Effector memory CD4-positive, alpha-beta T cell (primary cell): ENCODE results near the gene FAM181A.
A peak's percentile ranks its signal among the peaks of the same experiment; 100 is the strongest.

Experiments used
- DNase-seq, 3 donors: peaks; one replicate each; pipeline ENCODE4 v3.0.0-alpha.2; 2020
- H3K27ac ChIP-seq: 2 replicates; pipeline ENCODE4 v1.7.0; 2013; ENCODE audit warnings: mild to moderate bottlenecking, low read length, moderate library complexity; ENCODE audit not compliant: insufficient read depth, poor library complexity, severe bottlenecking
- H3K27me3 ChIP-seq: replicated peaks from 2 replicates; pipeline ENCODE4 v1.7.0; 2013; ENCODE audit warnings: mild to moderate bottlenecking, low read length; ENCODE audit not compliant: insufficient read depth, control insufficient read depth, poor library complexity, severe bottlenecking
- H3K36me3 ChIP-seq: 2 replicates; pipeline ENCODE4 v1.7.0; 2013; ENCODE audit warnings: mild to moderate bottlenecking, low read length, moderate library complexity; ENCODE audit not compliant: control insufficient read depth, insufficient read depth
- H3K4me1 ChIP-seq: 2 replicates; pipeline ENCODE4 v1.7.0; 2013; ENCODE audit warnings: low read length, mild to moderate bottlenecking; ENCODE audit not compliant: control insufficient read depth, insufficient read depth, poor library complexity, severe bottlenecking
- H3K4me3 ChIP-seq: 2 replicates; pipeline ENCODE4 v1.7.0; 2013; ENCODE audit warnings: low read length, low read depth, mild to moderate bottlenecking; ENCODE audit not compliant: insufficient read depth, poor library complexity, severe bottlenecking
- H3K9me3 ChIP-seq: 2 replicates; pipeline ENCODE4 v1.7.0; 2013; ENCODE audit warnings: mild to moderate bottlenecking, low read length, moderate library complexity; ENCODE audit not compliant: control insufficient read depth

Gene FAM181A

DNA sequence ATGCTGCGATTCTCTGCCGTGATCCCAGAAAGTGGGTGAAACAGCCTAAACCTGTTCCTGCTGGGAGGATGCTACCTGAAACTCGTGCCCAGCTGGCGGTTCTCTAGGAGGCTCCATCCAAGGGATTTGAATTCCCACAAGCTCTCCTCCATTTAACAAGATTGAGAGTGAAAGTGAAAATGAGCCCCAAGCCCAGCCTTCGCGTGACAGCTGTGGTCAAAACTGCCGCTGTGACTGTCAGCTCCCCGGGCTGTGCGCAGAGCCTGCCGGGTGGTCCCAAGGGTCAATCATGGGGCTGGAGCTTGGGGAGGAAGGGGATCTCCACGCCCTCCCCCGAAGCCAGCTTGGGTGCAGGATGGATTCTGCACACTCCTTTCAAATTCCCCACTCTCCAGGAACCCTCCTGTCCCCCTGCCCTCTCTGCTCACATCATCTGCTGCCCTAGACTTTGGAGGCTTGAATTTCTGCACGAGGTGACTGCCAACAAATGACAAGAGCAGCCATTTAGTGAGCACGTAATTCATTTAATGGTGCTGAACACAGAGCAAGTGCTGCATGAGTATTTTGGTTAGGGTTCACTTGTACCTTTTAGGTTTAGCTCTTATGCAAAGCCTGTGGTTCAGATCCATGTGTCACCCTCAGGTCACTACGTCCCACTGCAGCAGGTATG is 44.0 kb downstream of the FAM181A start:
- Histone ChIP-seq H3K27me3 (no peaks in the 10 kb centered on the region), H3K36me3 (no peaks in the 10 kb centered on the region), H3K4me3 (peak overlapping the region; percentile 54), H3K4me1 (peaks cover 16% of the 10 kb centered on the region), H3K27ac (peak overlapping the region; percentile 59), H3K9me3 (no peaks in the 10 kb centered on the region)
- DNase-seq: no peak

DNA sequence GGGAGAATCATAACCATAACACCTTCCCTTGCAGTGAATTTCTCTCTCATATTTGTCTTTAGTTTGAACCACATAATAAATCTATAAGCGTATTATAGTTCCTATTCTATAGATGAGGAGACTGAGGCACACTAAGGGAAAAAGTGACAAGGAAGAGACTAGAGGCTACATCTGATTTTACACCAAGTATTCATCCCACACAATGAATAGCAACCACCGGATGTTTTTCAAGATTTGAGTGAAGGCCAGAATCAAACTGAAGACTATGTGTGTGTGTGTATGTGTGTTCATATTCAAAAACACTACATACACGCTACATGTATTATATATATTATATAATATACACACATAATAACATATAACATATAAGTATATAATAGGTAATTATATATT is 44.5 kb downstream of the FAM181A start:
- no peaks in the 10 kb centered on the region for H3K36me3 ChIP-seq
- H3K27ac ChIP-seq: no peak overlapping the region
- peak overlapping the region; percentile 54 for H3K4me3 ChIP-seq
- no peaks in the 10 kb centered on the region for H3K27me3 ChIP-seq
- H3K4me1 ChIP-seq: peaks cover 18% of the 10 kb centered on the region
- DNase-seq: no peak
- no peaks in the 10 kb centered on the region for H3K9me3 ChIP-seq

DNA sequence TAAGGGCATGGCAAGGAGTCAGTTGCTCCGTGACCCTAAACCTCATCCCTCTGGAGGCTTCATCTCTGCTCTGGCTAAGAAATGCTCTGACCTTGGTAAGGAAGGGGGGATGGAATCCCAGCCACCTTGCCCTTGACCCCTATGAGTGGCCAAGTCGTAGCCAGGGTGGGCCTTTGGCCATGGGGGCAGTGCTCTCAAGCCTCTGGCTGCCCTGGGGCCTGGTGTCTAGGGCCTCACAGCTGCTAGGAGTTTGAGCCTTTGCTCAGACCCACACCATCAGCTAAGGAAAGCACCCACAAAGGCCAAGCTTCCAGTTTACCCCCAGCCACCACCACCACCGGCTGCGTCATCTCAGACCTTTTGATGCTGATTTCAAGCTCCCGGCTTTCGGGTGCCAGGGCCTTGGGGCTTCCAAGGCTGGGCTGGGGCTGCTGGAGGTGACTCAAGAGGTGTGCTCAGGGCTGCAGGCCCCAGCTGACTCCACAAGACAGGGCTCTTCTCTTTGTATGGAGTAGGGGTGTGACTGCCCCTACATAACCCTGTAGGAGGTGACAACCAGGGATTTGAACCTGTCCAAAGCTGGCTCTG is 45.6 kb downstream of the FAM181A start:
- no peak for DNase-seq
- no peak overlapping the region for H3K4me3 ChIP-seq
- peaks cover 20% of the 10 kb centered on the region for H3K4me1 ChIP-seq
- no peaks in the 10 kb centered on the region for H3K27me3 ChIP-seq
- H3K27ac ChIP-seq: no peak overlapping the region
- H3K9me3 ChIP-seq: no peaks in the 10 kb centered on the region
- no peaks in the 10 kb centered on the region for H3K36me3 ChIP-seq

- Histone ChIP-seq H3K4me3 (no peak overlapping the region), H3K27ac (no peak overlapping the region), H3K9me3 (no peaks in the 10 kb centered on the region), H3K36me3 (no peaks in the 10 kb centered on the region), H3K4me1 (peaks cover 23% of the 10 kb centered on the region), H3K27me3 (no peaks in the 10 kb centered on the region)
- no peak for DNase-seq
Observed at GRCh38 chr14:93973607-93974006, 46.5 kb downstream of the FAM181A start.

- peaks cover 30% of the 10 kb centered on the region for H3K4me1 ChIP-seq
- no peak overlapping the region for H3K27ac ChIP-seq
- H3K9me3 ChIP-seq: no peaks in the 10 kb centered on the region
- H3K36me3 ChIP-seq: no peaks in the 10 kb centered on the region
- no peak overlapping the region for H3K4me3 ChIP-seq
- DNase-seq: no peak
- H3K27me3 ChIP-seq: no peaks in the 10 kb centered on the region
Observed at GRCh38 chr14:93974299-93974698, 47.2 kb downstream of the FAM181A start.

- no peak overlapping the region for H3K4me3 ChIP-seq
- H3K9me3 ChIP-seq: no peaks in the 10 kb centered on the region
- no peak for DNase-seq
- peaks cover 30% of the 10 kb centered on the region for H3K4me1 ChIP-seq
- H3K27ac ChIP-seq: no peak overlapping the region
- no peaks in the 10 kb centered on the region for H3K36me3 ChIP-seq
- no peaks in the 10 kb centered on the region for H3K27me3 ChIP-seq
Observed at GRCh38 chr14:93974833-93975232, 47.7 kb downstream of the FAM181A start.

- Histone ChIP-seq H3K4me1 (peaks cover 21% of the 10 kb centered on the region), H3K27me3 (no peaks in the 10 kb centered on the region), H3K9me3 (no peaks in the 10 kb centered on the region), H3K27ac (no peak overlapping the region), H3K36me3 (no peaks in the 10 kb centered on the region), H3K4me3 (peak overlapping the region; percentile 5)
- DNase-seq: no peak
Observed at GRCh38 chr14:93975791-93976476, 48.8 kb downstream of the FAM181A start.

DNA sequence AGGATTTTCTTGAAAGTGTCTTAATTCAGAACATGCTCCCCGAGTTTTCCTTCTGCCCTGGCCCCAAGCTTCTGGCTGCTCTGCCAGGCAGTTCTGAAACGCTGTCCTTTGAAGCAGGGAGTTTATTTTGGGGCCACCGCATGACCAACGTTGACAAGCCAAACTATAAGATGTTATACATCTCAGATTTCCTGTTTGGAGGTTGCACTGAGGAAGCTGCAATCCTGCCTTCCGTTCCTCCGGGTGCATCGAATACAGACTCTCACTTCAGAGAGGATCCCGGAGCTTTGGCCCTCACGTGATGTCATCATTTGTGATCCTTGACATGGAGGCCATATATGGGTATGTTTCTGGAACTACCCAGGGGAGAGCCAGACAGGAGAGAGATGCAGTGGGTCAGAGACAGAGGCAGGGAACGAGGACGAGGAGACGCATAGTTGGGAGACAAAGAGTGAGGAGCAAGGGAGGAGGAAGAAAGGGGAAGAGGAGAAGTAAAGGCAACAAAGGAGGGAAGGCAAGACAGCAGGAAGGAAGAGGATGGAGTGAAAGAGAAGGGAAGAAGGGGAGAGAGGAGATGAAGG is 49.4 kb downstream of the FAM181A start, which contains the start of gene ASB2:
Gene ASB2 (minus strand): TSS at position 94 of the 581 bp plus-strand sequence. CDS start 12,031 bp downstream, outside the sequence.
- peak within 1 kb of the TSS; percentile 5 for H3K4me3 ChIP-seq
- peaks cover 15% of the 10 kb centered on the region for H3K4me1 ChIP-seq
- H3K36me3 ChIP-seq: no peaks in the 10 kb centered on the region
- no peak within 1 kb of the TSS for H3K27ac ChIP-seq
- H3K9me3 ChIP-seq: no peaks in the 10 kb centered on the region
- H3K27me3 ChIP-seq: no peaks in the 10 kb centered on the region
- DNase-seq: no peak

DNA sequence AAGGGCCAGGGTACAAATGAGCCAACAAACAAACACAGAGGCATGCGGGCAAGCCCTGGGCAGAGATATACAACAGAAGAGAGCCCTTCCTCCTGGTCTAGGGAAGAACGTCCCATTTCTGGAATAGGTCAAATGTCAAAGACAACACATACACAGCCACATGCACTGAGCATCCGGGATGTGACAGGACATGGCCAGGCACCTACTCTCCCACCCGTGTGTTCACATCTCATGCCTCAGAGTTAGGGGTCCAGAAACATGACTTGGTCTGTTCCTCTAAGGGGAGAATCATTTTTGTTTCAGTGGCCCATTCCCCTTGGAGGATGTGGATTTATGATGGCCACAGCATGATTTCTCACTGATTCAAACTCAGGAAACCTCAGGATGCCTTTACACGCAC is 50.0 kb downstream of the FAM181A start:
- no peak for DNase-seq
- H3K27ac ChIP-seq: no peak overlapping the region
- no peaks in the 10 kb centered on the region for H3K9me3 ChIP-seq
- H3K4me3 ChIP-seq: no peak overlapping the region
- H3K27me3 ChIP-seq: no peaks in the 10 kb centered on the region
- peaks cover 14% of the 10 kb centered on the region for H3K4me1 ChIP-seq
- no peaks in the 10 kb centered on the region for H3K36me3 ChIP-seq
